ENCODE data around the gene WDR5B. TPM values are rescaled to one million over a fixed set of nuclear protein-coding genes. Genes with fewer than 3 reads are reported as not detected.
A peak's percentile ranks its signal among the peaks of the same experiment; 100 is the strongest.

The WDR5B gene
- total RNA-seq, 4 donors from 2014 or later, result 1.4 to 3.0 (median 2.1) TPM

DNA sequence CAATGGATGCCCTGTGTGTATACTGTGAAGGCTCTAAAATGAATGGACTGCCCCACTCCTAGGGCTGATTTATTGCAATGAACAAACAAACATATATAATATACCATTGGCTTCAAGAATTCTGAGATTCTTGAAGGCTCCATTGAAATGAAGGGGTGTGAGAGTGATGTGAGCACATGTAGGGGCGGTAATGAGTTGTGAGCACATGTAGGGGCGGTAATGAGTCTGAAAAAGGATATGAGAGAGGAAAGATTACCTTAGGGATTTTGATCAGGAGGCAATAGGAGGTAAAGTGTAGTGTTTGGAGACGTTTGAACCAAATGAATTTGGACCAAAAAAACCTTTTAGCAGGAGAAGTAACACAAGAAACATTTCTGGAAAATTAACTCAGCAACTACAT is 28.2 kb downstream of the WDR5B start:
- Histone ChIP-seq H3K4me3 (no peak overlapping the region), H3K36me3 (peaks cover 0 to 4% of the 10 kb centered on the region in 2 donors), H3K4me1 (peaks cover 15 to 27% of the 10 kb centered on the region in 2 donors), H3K27ac (no peak overlapping the region), H3K9me3 (no peaks in the 10 kb centered on the region), H3K27me3 (no peaks in the 10 kb centered on the region)
- ATAC-seq, result no peak
- TF ChIP-seq, protein P1, sequence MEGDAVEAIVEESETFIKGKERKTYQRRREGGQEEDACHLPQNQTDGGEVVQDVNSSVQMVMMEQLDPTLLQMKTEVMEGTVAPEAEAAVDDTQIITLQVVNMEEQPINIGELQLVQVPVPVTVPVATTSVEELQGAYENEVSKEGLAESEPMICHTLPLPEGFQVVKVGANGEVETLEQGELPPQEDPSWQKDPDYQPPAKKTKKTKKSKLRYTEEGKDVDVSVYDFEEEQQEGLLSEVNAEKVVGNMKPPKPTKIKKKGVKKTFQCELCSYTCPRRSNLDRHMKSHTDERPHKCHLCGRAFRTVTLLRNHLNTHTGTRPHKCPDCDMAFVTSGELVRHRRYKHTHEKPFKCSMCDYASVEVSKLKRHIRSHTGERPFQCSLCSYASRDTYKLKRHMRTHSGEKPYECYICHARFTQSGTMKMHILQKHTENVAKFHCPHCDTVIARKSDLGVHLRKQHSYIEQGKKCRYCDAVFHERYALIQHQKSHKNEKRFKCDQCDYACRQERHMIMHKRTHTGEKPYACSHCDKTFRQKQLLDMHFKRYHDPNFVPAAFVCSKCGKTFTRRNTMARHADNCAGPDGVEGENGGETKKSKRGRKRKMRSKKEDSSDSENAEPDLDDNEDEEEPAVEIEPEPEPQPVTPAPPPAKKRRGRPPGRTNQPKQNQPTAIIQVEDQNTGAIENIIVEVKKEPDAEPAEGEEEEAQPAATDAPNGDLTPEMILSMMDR (IDR thresholded peaks at IDR 0.05 in 4 of 5, conservative IDR thresholded peaks at IDR 0.05 in 1 of 5), result no peak
- no peak for TF ChIP-seq POLR2A (IDR thresholded peaks at IDR 0.05)
- no peak for DNase-seq
- intact Hi-C loops (cut with DNase I; ENCODE audit: low total_unique reads), result loop anchor here (5.0 to 10.0 kb wide), 4 partner anchors 553 to 810 kb away; partner anchors contain the start of genes EAF2, GOLGB1, IQCB1 and PDIA5
- in situ Hi-C loops (cut with MboI; ENCODE audit: low sequenced_read_pairs in 4 of 4), result loop anchor here in 2 of 4 donors (10.0 to 25.0 kb wide), 3 partner anchors 127 to 850 kb away; partner anchors contain the start of genes KPNA1 (in 2 of the 2), HSPBAP1 (in 1 of the 2), POLQ (in 1 of the 2) and SLC49A4 (in 1 of the 2)

DNA sequence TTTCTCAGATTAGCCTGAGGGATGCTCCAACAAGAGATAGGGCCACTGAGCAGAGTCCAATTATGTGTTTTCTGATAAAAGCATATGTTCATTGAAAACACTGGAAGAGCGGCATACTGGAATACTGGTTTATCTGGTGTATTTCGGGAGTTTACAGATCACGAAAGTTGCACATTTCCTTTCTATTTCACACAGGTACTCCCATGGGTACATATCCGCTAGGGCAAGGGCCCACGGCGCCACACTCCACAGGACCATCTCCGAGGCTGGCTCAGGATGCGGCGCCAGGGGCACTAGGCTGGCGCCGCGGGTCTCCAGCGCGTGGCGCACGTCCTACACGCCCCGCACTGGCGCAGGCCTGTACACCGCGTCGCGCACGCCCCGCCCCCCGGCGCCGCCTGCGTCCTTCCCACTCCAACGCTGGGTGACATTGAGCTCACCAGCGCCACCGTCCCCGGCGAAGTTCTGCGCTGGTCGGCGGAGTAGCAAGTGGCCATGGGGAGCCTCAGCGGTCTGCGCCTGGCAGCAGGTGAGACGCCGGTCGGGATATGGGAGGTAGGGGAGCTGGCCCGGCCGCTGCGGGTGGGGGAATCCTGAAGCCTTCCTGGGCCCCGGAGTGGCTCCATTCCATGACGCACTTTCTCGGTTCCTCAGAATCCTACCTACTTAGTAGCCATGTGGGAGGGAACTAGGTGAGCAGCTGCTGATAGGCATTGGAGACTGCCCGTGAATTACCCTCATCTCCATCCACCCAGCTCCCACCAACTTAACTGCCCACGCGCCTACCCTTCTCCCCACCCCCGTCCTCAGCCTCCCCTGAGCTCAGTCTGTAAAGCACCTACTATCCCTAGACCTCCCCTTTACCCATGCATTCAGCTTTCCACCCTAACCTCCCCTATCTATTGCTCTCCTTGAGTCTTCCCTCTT is 31.8 kb downstream of the WDR5B start, which contains the start of gene FAM162A:
Gene FAM162A, plus strand, starts transcription at position 412 of the 927 bp plus-strand sequence. Its CDS starts 84 bp downstream, at position 496.
- H3K27me3 ChIP-seq, result no peaks in the 10 kb centered on the region
- TF ChIP-seq, protein P1 (IDR thresholded peaks at IDR 0.05 in 4 of 5, conservative IDR thresholded peaks at IDR 0.05 in 1 of 5), result peak in 4 of 5 experiments; percentile 41 to 71 (median 56)
- peak; percentile 93 to 95 for TF ChIP-seq POLR2A (IDR thresholded peaks at IDR 0.05)
- intact Hi-C loops (cut with DNase I; ENCODE audit: low total_unique reads) (loop anchor here (1.0 to 10.0 kb wide), 10 partner anchors 32 to 1201 kb away; partner anchors contain the start of genes EAF2, GOLGB1, HACD2 and IQCB1), in situ Hi-C loops (cut with MboI; ENCODE audit: low sequenced_read_pairs in 4 of 4) (loop anchor here in 2 of 4 donors (10.0 to 25.0 kb wide), 3 partner anchors 131 to 847 kb away; partner anchors contain the start of genes KPNA1 (in 2 of the 2), HSPBAP1 (in 1 of the 2), POLQ (in 1 of the 2) and SLC49A4 (in 1 of the 2))
- peak; percentile 85 to 94 for DNase-seq
- H3K4me1 ChIP-seq, result peaks cover 24% of the 10 kb centered on the region in 2 donors
- H3K4me3 ChIP-seq, result peak within 1 kb of the TSS; percentile 73 to 96 (median 86)
- peak; percentile 83 to 86 for ATAC-seq
- H3K27ac ChIP-seq, result peak within 1 kb of the TSS; percentile 89 to 97 (median 93)
- no peaks in the 10 kb centered on the region for H3K9me3 ChIP-seq
- peaks cover 0 to 4% of the 10 kb centered on the region in 2 donors for H3K36me3 ChIP-seq

DNA sequence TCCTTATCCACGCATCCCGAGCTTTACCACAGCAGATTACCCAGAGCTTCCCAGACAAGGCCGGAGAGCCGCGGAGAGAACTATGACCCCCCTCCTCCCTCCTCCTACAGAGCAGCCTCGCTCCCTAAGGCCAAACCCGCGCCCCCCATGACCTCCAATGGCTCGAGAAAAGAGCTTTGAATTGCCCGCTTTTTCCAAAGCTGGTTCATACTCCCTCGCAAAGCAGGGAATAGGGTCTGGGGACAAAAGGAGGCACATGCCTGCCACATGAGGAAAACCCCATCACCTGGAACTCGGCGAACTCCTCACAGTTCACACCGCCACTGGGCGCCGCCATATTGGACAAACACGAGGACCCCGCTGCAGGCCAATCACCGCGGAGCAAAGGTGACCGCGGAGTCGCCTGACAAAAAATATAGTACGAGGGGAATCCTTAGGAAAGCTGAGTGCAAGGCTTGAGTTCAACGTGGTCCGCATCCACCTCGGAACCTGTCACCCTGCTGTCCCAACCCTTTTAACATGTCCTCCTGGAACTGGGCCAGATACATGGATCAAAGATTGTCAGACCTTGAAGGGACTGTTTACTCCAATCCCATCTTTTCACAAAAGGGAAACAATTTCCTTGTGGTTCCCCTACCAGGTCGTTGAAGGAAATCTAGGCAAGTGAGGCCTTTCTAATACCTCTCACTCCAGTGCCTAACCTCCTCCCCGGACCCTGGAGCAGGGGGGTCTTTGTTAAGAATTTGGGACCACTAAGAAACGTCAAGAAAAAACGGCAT is 32.8 kb downstream of the WDR5B start, which contains the start of gene MIX23:
Gene MIX23, minus strand, starts transcription at position 344 of the 779 bp plus-strand sequence. Its CDS starts 7 bp downstream, at position 337.
- H3K27me3 ChIP-seq, result no peaks in the 10 kb centered on the region
- intact Hi-C loops (cut with DNase I; ENCODE audit: low total_unique reads), result loop anchor here (1.0 to 10.0 kb wide), 7 partner anchors 131 to 1202 kb away; partner anchors contain the start of genes EAF2, GOLGB1, HACD2 and IQCB1
- TF ChIP-seq POLR2A (IDR thresholded peaks at IDR 0.05), result peak; percentile 33 to 63
- TF ChIP-seq, protein P1 (IDR thresholded peaks at IDR 0.05 in 4 of 5, conservative IDR thresholded peaks at IDR 0.05 in 1 of 5), result no peak
- H3K27ac ChIP-seq, result peak within 1 kb of the TSS; percentile 89 to 97 (median 93)
- H3K36me3 ChIP-seq, result peaks cover 0 to 4% of the 10 kb centered on the region in 2 donors
- ATAC-seq (peak; percentile 80), DNase-seq (peak; percentile 82 to 87)
- peak within 1 kb of the TSS; percentile 73 to 96 (median 86) for H3K4me3 ChIP-seq
- peaks cover 24% of the 10 kb centered on the region in 2 donors for H3K4me1 ChIP-seq
- H3K9me3 ChIP-seq, result no peaks in the 10 kb centered on the region
- in situ Hi-C loops (cut with MboI; ENCODE audit: low sequenced_read_pairs in 4 of 4), result loop anchor here in 2 of 4 donors (10.0 to 25.0 kb wide), 3 partner anchors 132 to 846 kb away; partner anchors contain the start of genes KPNA1 (in 2 of the 2), HSPBAP1 (in 1 of the 2), POLQ (in 1 of the 2) and SLC49A4 (in 1 of the 2)

DNA sequence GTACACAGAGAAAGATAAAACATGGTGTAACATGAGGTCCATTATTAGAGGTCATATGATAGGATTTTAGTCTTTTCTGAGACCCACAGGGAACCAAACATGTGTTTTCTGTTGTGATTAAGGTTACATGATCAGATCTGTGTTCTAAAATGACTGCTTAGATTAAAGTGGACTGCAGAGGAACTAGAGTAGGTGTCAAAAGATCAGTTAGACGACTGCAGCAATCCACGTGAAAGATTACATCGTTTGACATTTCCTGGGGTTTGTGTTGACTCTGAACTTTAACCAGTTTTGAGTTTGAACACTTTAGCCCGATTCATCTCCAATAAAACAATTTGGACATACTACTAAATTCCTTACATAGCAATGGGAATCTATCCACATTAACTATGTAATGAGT is 37.9 kb downstream of the WDR5B start:
- in situ Hi-C loops (cut with MboI; ENCODE audit: low sequenced_read_pairs in 4 of 4) (loop anchor here in 1 of 4 donors (25.0 kb wide), 2 partner anchors 409 to 841 kb away; partner anchors contain the start of genes HSPBAP1, POLQ and SLC49A4), intact Hi-C loops (cut with DNase I; ENCODE audit: low total_unique reads) (no loop called here)
- no peak overlapping the region for H3K4me3 ChIP-seq
- H3K27ac ChIP-seq, result no peak overlapping the region
- DNase-seq, result no peak
- ATAC-seq, result no peak
- no peaks in the 10 kb centered on the region for H3K9me3 ChIP-seq
- no peak for TF ChIP-seq POLR2A (IDR thresholded peaks at IDR 0.05)
- TF ChIP-seq, protein P1 (IDR thresholded peaks at IDR 0.05 in 4 of 5, conservative IDR thresholded peaks at IDR 0.05 in 1 of 5), result no peak
- H3K36me3 ChIP-seq, result no peaks in the 10 kb centered on the region
- no peaks in the 10 kb centered on the region for H3K27me3 ChIP-seq
- peaks cover 10% of the 10 kb centered on the region in 2 donors for H3K4me1 ChIP-seq

Data from gastrocnemius medialis (tissue), 4 donors.